HG03159 (cell line): Measurements from ENCODE around the gene MTRF1L.
"Not testable (repeated sequence)": the region's sequence is repeated elsewhere in the genome, so short reads cannot be mapped to it uniquely, and the experiment has no call there.

Experiments
- ATAC-seq: cut with Tn5 transposase; IDR thresholded peaks from one replicate; pipeline ENCODE4 v1.9.1; 2021; ENCODE audit warnings: mild to moderate bottlenecking, moderate library complexity; ENCODE audit not compliant: unreplicated experiment

MTRF1L gene

GRCh38 chr6:153003366-153003690, 819 bp upstream of the MTRF1L start:
- ATAC-seq: peak; percentile 8

- peak; percentile 24 for ATAC-seq
Measured at GRCh38 chr6:153001767-153002612, 519 bp downstream of the MTRF1L start.

GRCh38 chr6:153000790-153001189, 1.7 kb downstream of the MTRF1L start:
- ATAC-seq: not testable (repeated sequence)

- ATAC-seq: no peak
Measured at GRCh38 chr6:153000243-153000642, 2.3 kb downstream of the MTRF1L start.

GRCh38 chr6:152999538-152999937, 3.0 kb downstream of the MTRF1L start:
- ATAC-seq: not testable (repeated sequence)

- ATAC-seq: no peak
Measured at GRCh38 chr6:152993847-152994246, 8.7 kb downstream of the MTRF1L start.

- ATAC-seq: no peak
Measured at GRCh38 chr6:152993431-152993830, 9.1 kb downstream of the MTRF1L start.

GRCh38 chr6:152986978-152987377, 15.5 kb downstream of the MTRF1L start:
- ATAC-seq: no peak

- not testable (repeated sequence) for ATAC-seq
Measured at GRCh38 chr6:152985300-152985699, 17.2 kb downstream of the MTRF1L start.

- ATAC-seq: peak; percentile 33
Measured at GRCh38 chr6:152984513-152984872, 18.0 kb downstream of the MTRF1L start.

GRCh38 chr6:152983637-152984512, 18.6 kb downstream of the MTRF1L start:
- ATAC-seq: peak; percentile 23

- peak; percentile 82 for ATAC-seq
Measured at GRCh38 chr6:152982904-152983636, 19.4 kb downstream of the MTRF1L start, which contains the start of gene FBXO5. TSS of gene FBXO5 (minus strand) at chr6:152983041. CDS start at chr6:152982959, 82 bp downstream.

GRCh38 chr6:152981989-152982903, 20.3 kb downstream of the MTRF1L start:
- ATAC-seq: peak; percentile 2

- ATAC-seq: no peak
Measured at GRCh38 chr6:152981219-152981618, 21.3 kb downstream of the MTRF1L start.

GRCh38 chr6:152980656-152981055, 21.9 kb downstream of the MTRF1L start:
- ATAC-seq: no peak

GRCh38 chr6:152979116-152979515, 23.4 kb downstream of the MTRF1L start:
- ATAC-seq: no peak

GRCh38 chr6:152978058-152978457, 24.5 kb downstream of the MTRF1L start:
- ATAC-seq: no peak

GRCh38 chr6:152977556-152977955, 25.0 kb downstream of the MTRF1L start:
- no peak for ATAC-seq

- no peak for ATAC-seq
Measured at GRCh38 chr6:152976749-152977148, 25.8 kb downstream of the MTRF1L start.
